Neural cell (in vitro differentiated cells): ENCODE data around the gene IQGAP2. TPM values are rescaled to one million over a fixed set of nuclear protein-coding genes. Genes with fewer than 3 reads are reported as not detected.

ENCODE experiments used
- H2AFZ ChIP-seq: fragments of 200-600, 300-800 bp; sonication (generic), shearing (Covaris generic); 2 replicates; pipeline ENCODE4 v1.6.0; 2014; ENCODE audit warnings: low read depth, mild to moderate bottlenecking, antibody characterized with exemption, low read length, moderate library complexity
- H3F3A ChIP-seq: fragments of 200-600 bp; shearing (Covaris generic); 2 replicates; pipeline ENCODE4 v1.6.1; 2016; ENCODE audit warnings: mild to moderate bottlenecking, moderate library complexity, mixed read lengths, antibody characterized with exemption, low read length; ENCODE audit not compliant: insufficient read depth, poor library complexity, severe bottlenecking
- H3K27ac ChIP-seq: fragments of 200-600, 300-800 bp; sonication (generic), shearing (Covaris generic); 2 replicates; pipeline ENCODE4 v1.5.1; 2014; ENCODE audit warnings: mild to moderate bottlenecking, low read length, moderate library complexity
- H3K27me3 ChIP-seq: fragments of 300-800, 200-600 bp; sonication (generic), shearing (Covaris generic); 2 replicates; pipeline ENCODE4 v1.6.0; 2014; ENCODE audit warnings: mild to moderate bottlenecking, low read depth, low read length, moderate library complexity; ENCODE audit not compliant: insufficient read depth
- H3K36me3 ChIP-seq: fragments of 300-800, 200-600 bp; sonication (generic), shearing (Covaris generic); 2 replicates; pipeline ENCODE4 v1.5.1; 2014; ENCODE audit warnings: mild to moderate bottlenecking, antibody characterized with exemption, low read length, moderate library complexity; ENCODE audit not compliant: insufficient read depth
- H3K4me2 ChIP-seq: fragments of 300-800, 200-600 bp; sonication (generic), shearing (Covaris generic); 2 replicates; pipeline ENCODE4 v1.6.0; 2014; ENCODE audit warnings: mild to moderate bottlenecking, low read length
- H3K4me3 ChIP-seq: fragments of 300-800, 200-600 bp; sonication (generic), shearing (Covaris generic); 2 replicates; pipeline ENCODE4 v1.5.1; 2014; ENCODE audit warnings: mild to moderate bottlenecking, low read length, moderate library complexity
- H3K79me2 ChIP-seq: fragments of 200-600 bp; shearing (Covaris generic); replicated peaks from 2 replicates; pipeline ENCODE4 v1.6.0; 2014; ENCODE audit warnings: mild to moderate bottlenecking, low read length, moderate library complexity; ENCODE audit not compliant: insufficient read depth
- H3K9ac ChIP-seq: fragments of 300-800, 200-600 bp; sonication (generic), shearing (Covaris generic); 2 replicates; pipeline ENCODE4 v1.6.1; 2016; ENCODE audit warnings: mild to moderate bottlenecking, low read length, mixed read lengths
- H3K9me2 ChIP-seq: fragments of 200-600 bp; shearing (Covaris generic); 2 replicates; pipeline ENCODE4 v1.6.1; 2016; ENCODE audit warnings: mild to moderate bottlenecking, low read length, mixed read lengths; ENCODE audit not compliant: insufficient read depth
- H3K9me3 ChIP-seq: fragments of 200-600, 300-800 bp; sonication (generic), shearing (Covaris generic); 2 replicates; pipeline ENCODE4 v1.6.1; 2016; ENCODE audit warnings: mild to moderate bottlenecking, mixed run types, low read length, moderate library complexity, mixed read lengths
- H4K20me1 ChIP-seq: fragments of 200-600 bp; shearing (Covaris generic); 2 replicates; pipeline ENCODE4 v1.6.1; 2016; ENCODE audit warnings: mild to moderate bottlenecking, mixed run types; ENCODE audit not compliant: insufficient read depth
- CTCF ChIP-seq: fragments of 450-650 bp; IDR thresholded peaks from 2 replicates; pipeline ENCODE4 v1.5.1; 2014; ENCODE audit warnings: antibody characterized with exemption, mild to moderate bottlenecking, moderate library complexity; ENCODE audit not compliant: poor library complexity, severe bottlenecking
- EP300 ChIP-seq: fragments of 450-650 bp; conservative IDR thresholded peaks from 2 replicates; pipeline ENCODE4 v1.6.1; 2014; ENCODE audit warnings: antibody characterized with exemption, mild to moderate bottlenecking, moderate library complexity; ENCODE audit not compliant: poor library complexity, severe bottlenecking
- EZH2 ChIP-seq: fragments of 200-600, 300-800 bp; shearing (Covaris generic), sonication (generic); IDR thresholded peaks from 2 replicates; pipeline ENCODE4 v1.6.1; 2014; ENCODE audit warnings: antibody characterized with exemption, low read length, borderline replicate concordance, mild to moderate bottlenecking; ENCODE audit not compliant: insufficient read depth, poor library complexity, severe bottlenecking
- MXI1 ChIP-seq: fragments of 450-650 bp; conservative IDR thresholded peaks from 2 replicates; pipeline ENCODE4 v1.6.1; 2014; ENCODE audit warnings: antibody characterized with exemption, mild to moderate bottlenecking; ENCODE audit not compliant: poor library complexity, severe bottlenecking
- POLR2AphosphoS5 ChIP-seq: IDR thresholded peaks from 2 replicates; pipeline ENCODE4 v1.6.1; 2012
- RAD21 ChIP-seq: fragments of 450-650 bp; conservative IDR thresholded peaks from 2 replicates; pipeline ENCODE4 v1.6.1; 2014; ENCODE audit warnings: antibody characterized with exemption, mild to moderate bottlenecking, moderate library complexity
- REST ChIP-seq: IDR thresholded peaks from 2 replicates; pipeline ENCODE4 v1.6.1; 2012; ENCODE audit warnings: borderline replicate concordance
- SMC3 ChIP-seq: fragments of 450-650 bp; conservative IDR thresholded peaks from 2 replicates; pipeline ENCODE4 v1.6.1; 2014; ENCODE audit warnings: antibody characterized with exemption, mild to moderate bottlenecking, moderate library complexity; ENCODE audit not compliant: poor library complexity
- TAF1 ChIP-seq: IDR thresholded peaks from 2 replicates; pipeline ENCODE4 v1.6.1; 2012; ENCODE audit warnings: low read depth
- polyA plus RNA-seq: library from polyadenylated mRNA; depleted of rRNA; stranded (reverse); fragments of >200 nt; gene quantifications from 2 replicates; pipeline ENCODE4 v1.2.3, GENCODE V29; 2014

IQGAP2 gene
- polyA plus RNA-seq, 1 donor from 2014 or later: 5.2 TPM

- Histone ChIP-seq H3K36me3 (no peaks in the 10 kb centered on the region), H3K79me2 (no peaks in the 10 kb centered on the region), H3K4me3 (no peak overlapping the region), H3F3A (no peaks in the 10 kb centered on the region), H4K20me1 (no peaks in the 10 kb centered on the region), H3K9me2 (no peaks in the 10 kb centered on the region), H3K4me2 (no peak overlapping the region), H3K9ac (no peak overlapping the region), H3K27me3 (no peaks in the 10 kb centered on the region), H3K9me3 (no peaks in the 10 kb centered on the region), H2AFZ (no peak overlapping the region), H3K27ac (no peak overlapping the region)
- TF ChIP-seq SMC3 (no peak), RAD21 (no peak), REST (no peak), EZH2 (no peak)
These were observed 80.3 kb downstream of the IQGAP2 start for GRCh38 chr5:76483433-76483832.

GRCh38 chr5:76483881-76484280 is 80.8 kb downstream of the IQGAP2 start:
- H3K27me3 ChIP-seq: no peaks in the 10 kb centered on the region
- no peaks in the 10 kb centered on the region for H3K36me3 ChIP-seq
- H3K9ac ChIP-seq: no peak overlapping the region
- H3K9me2 ChIP-seq: no peaks in the 10 kb centered on the region
- H4K20me1 ChIP-seq: no peaks in the 10 kb centered on the region
- H3K9me3 ChIP-seq: no peaks in the 10 kb centered on the region
- no peaks in the 10 kb centered on the region for H3K79me2 ChIP-seq
- no peak overlapping the region for H3K27ac ChIP-seq
- H2AFZ ChIP-seq: no peak overlapping the region
- H3F3A ChIP-seq: no peaks in the 10 kb centered on the region
- H3K4me3 ChIP-seq: no peak overlapping the region
- H3K4me2 ChIP-seq: no peak overlapping the region
- TF ChIP-seq POLR2AphosphoS5 (no peak), EZH2 (no peak), REST (no peak), TAF1 (no peak), CTCF (no peak), EP300 (no peak), SMC3 (no peak), RAD21 (no peak), MXI1 (no peak)
